ENCODE results near the gene SYNE3.

The SYNE3 gene

DNA sequence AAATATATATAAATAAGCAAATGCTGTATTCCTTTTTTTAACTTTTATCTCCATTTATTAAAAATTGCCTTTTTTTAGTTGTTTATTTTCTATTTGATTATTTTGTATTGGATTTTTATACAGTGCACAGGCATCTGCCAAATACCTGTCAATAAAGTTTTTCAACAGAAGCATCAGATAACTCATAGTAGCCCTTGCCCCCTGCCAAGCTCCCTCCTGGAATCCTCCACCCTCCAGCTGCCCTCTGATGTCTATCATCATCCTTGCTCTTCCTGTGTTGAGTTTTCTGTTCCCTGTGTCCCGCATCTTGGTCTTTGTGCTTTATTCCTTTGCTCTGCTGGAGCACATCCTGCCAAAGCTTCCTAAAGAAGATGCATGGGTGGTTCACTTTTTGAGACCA, 35.0 kb upstream of the SYNE3 start:
- Histone ChIP-seq H3K9ac (ENCODE audit: low read depth in 1 of 2, low read length in 2 of 2) (no peak overlapping the region), H3K27me3 (ENCODE audit: control insufficient read depth in 2 of 2, insufficient read depth in 2 of 2, low read length in 2 of 2) (no peaks in the 10 kb centered on the region), H3K36me3 (ENCODE audit: control insufficient read depth in 2 of 2, insufficient read depth in 2 of 2, low read length in 2 of 2) (no peaks in the 10 kb centered on the region), H3K9me3 (ENCODE audit: control insufficient read depth in 2 of 2, low read length in 2 of 2) (no peaks in the 10 kb centered on the region), H3K27ac (ENCODE audit: low read depth in 2 of 2, low read length in 2 of 2) (no peak overlapping the region), H3K4me3 (ENCODE audit: low read length in 2 of 2) (no peak overlapping the region), H3K4me1 (ENCODE audit: control insufficient read depth in 2 of 2, insufficient read depth in 2 of 2, low read length in 2 of 2) (peaks cover 0 to 8% of the 10 kb centered on the region in 2 donors)

DNA sequence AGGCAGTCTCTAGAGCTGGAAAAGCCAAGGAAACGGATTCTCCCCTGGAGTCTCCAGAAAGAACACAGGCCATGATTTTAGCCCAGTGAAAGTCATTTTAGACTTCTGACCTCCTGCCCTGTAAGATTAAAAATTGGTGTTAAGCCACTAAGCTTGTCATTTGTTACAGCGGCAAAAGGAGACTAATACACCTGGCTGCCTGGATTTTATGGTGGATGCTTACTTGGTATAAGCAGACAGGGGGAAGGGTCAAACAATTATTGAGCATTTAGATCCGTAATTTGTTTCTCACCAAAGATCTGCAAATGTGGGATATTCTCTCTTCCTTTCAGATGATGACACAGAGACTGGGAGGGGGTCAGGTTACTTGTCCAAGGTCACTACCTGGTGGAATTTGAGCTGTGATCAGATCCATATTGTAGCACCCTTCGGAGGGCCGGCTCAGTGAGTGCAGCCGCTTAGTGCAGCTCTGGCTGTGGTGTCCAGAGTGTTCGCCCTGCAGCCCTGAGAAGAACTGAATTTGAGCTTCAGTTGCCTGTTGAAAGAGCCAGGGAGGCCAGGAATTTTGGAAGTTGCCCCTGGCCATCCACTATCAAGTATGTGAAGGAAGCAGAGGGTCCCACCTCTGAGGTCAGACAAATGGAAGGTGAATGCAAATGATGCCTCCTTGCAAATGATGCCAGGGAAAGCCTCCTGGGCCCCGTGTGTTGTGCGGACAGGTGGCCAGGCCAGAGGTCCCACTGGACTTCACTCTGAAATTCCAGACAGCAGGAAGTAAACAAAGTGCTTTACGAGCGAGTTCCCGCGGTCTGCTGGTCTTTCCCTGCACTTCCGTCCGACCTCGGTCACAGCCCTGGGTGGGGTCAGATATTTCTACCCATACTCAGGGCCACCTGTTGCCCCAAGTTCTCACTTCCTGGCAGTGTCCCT, 33.5 kb upstream of the SYNE3 start:
- Histone ChIP-seq H3K4me1 (ENCODE audit: control insufficient read depth in 2 of 2, insufficient read depth in 2 of 2, low read length in 2 of 2) (peaks cover 0 to 8% of the 10 kb centered on the region in 2 donors), H3K36me3 (ENCODE audit: control insufficient read depth in 2 of 2, insufficient read depth in 2 of 2, low read length in 2 of 2) (no peaks in the 10 kb centered on the region), H3K9ac (ENCODE audit: low read depth in 1 of 2, low read length in 2 of 2) (no peak overlapping the region), H3K4me3 (ENCODE audit: low read length in 2 of 2) (peak overlapping the region; percentile 7 to 25), H3K9me3 (ENCODE audit: control insufficient read depth in 2 of 2, low read length in 2 of 2) (no peaks in the 10 kb centered on the region), H3K27me3 (ENCODE audit: control insufficient read depth in 2 of 2, insufficient read depth in 2 of 2, low read length in 2 of 2) (no peaks in the 10 kb centered on the region), H3K27ac (ENCODE audit: low read depth in 2 of 2, low read length in 2 of 2) (peak overlapping the region in 1 of 2 donors; percentile 18)

- Histone ChIP-seq H3K27ac (ENCODE audit: low read depth in 2 of 2, low read length in 2 of 2) (no peak overlapping the region), H3K4me3 (ENCODE audit: low read length in 2 of 2) (no peak overlapping the region), H3K9ac (ENCODE audit: low read depth in 1 of 2, low read length in 2 of 2) (no peak overlapping the region), H3K36me3 (ENCODE audit: control insufficient read depth in 2 of 2, insufficient read depth in 2 of 2, low read length in 2 of 2) (peaks cover 0 to 3% of the 10 kb centered on the region in 2 donors), H3K4me1 (ENCODE audit: control insufficient read depth in 2 of 2, insufficient read depth in 2 of 2, low read length in 2 of 2) (peaks cover 0 to 8% of the 10 kb centered on the region in 2 donors), H3K27me3 (ENCODE audit: control insufficient read depth in 2 of 2, insufficient read depth in 2 of 2, low read length in 2 of 2) (no peaks in the 10 kb centered on the region), H3K9me3 (ENCODE audit: control insufficient read depth in 2 of 2, low read length in 2 of 2) (no peaks in the 10 kb centered on the region)
Measured at GRCh38 chr14:95548328-95548929, 32.0 kb upstream of the SYNE3 start.

DNA sequence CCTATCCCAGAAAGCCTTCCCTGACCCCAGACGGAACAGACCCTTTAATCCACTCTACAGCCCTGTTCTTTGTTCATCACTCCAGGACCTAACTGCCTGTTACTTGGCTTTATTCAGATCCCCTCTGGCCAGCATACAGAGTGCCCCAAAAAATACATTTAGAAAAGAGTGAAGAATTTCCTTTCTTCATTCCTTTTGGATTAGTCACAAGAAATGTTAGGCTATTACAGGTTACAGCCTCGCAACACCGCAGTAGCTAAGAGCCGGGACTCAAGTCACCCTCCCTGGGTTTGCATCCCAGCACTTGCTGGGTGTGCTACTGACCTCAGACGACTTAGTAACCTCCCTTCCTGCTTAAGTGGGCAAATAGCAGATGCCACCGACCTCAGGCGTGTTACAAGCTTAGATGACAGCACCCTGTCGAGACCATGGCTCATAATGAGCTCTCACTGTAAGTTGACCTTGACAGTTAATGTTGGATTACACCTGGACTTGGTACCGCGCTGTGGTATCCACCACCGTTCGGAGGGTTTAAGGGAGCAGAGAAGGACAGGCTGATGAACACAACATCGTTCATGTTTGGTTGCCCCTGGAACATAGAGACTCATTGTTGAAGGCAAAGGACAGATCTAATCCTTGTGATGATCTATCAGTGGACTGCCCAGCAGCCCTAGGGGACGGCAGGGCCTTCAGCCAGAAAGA, 31.3 kb upstream of the SYNE3 start:
- no peaks in the 10 kb centered on the region for H3K27me3 ChIP-seq (ENCODE audit: control insufficient read depth in 2 of 2, insufficient read depth in 2 of 2, low read length in 2 of 2)
- no peak overlapping the region for H3K9ac ChIP-seq (ENCODE audit: low read depth in 1 of 2, low read length in 2 of 2)
- no peak overlapping the region for H3K27ac ChIP-seq (ENCODE audit: low read depth in 2 of 2, low read length in 2 of 2)
- no peaks in the 10 kb centered on the region for H3K9me3 ChIP-seq (ENCODE audit: control insufficient read depth in 2 of 2, low read length in 2 of 2)
- no peak overlapping the region for H3K4me3 ChIP-seq (ENCODE audit: low read length in 2 of 2)
- peaks cover 0 to 8% of the 10 kb centered on the region in 2 donors for H3K4me1 ChIP-seq (ENCODE audit: control insufficient read depth in 2 of 2, insufficient read depth in 2 of 2, low read length in 2 of 2)
- peaks cover 0 to 3% of the 10 kb centered on the region in 2 donors for H3K36me3 ChIP-seq (ENCODE audit: control insufficient read depth in 2 of 2, insufficient read depth in 2 of 2, low read length in 2 of 2)

GRCh38 chr14:95547272-95547625, 30.8 kb upstream of the SYNE3 start:
- peaks cover 0 to 3% of the 10 kb centered on the region in 2 donors for H3K36me3 ChIP-seq (ENCODE audit: control insufficient read depth in 2 of 2, insufficient read depth in 2 of 2, low read length in 2 of 2)
- H3K27me3 ChIP-seq (ENCODE audit: control insufficient read depth in 2 of 2, insufficient read depth in 2 of 2, low read length in 2 of 2), result no peaks in the 10 kb centered on the region
- no peak overlapping the region for H3K4me3 ChIP-seq (ENCODE audit: low read length in 2 of 2)
- H3K9ac ChIP-seq (ENCODE audit: low read depth in 1 of 2, low read length in 2 of 2), result no peak overlapping the region
- peaks cover 0 to 8% of the 10 kb centered on the region in 2 donors for H3K4me1 ChIP-seq (ENCODE audit: control insufficient read depth in 2 of 2, insufficient read depth in 2 of 2, low read length in 2 of 2)
- no peaks in the 10 kb centered on the region for H3K9me3 ChIP-seq (ENCODE audit: control insufficient read depth in 2 of 2, low read length in 2 of 2)
- no peak overlapping the region for H3K27ac ChIP-seq (ENCODE audit: low read depth in 2 of 2, low read length in 2 of 2)

GRCh38 chr14:95545515-95546168, 29.2 kb upstream of the SYNE3 start:
- H3K27ac ChIP-seq (ENCODE audit: low read depth in 2 of 2, low read length in 2 of 2), result no peak overlapping the region
- no peaks in the 10 kb centered on the region for H3K27me3 ChIP-seq (ENCODE audit: control insufficient read depth in 2 of 2, insufficient read depth in 2 of 2, low read length in 2 of 2)
- H3K36me3 ChIP-seq (ENCODE audit: control insufficient read depth in 2 of 2, insufficient read depth in 2 of 2, low read length in 2 of 2), result peaks cover 0 to 3% of the 10 kb centered on the region in 2 donors
- peaks cover 0 to 8% of the 10 kb centered on the region in 2 donors for H3K4me1 ChIP-seq (ENCODE audit: control insufficient read depth in 2 of 2, insufficient read depth in 2 of 2, low read length in 2 of 2)
- no peak overlapping the region for H3K4me3 ChIP-seq (ENCODE audit: low read length in 2 of 2)
- no peaks in the 10 kb centered on the region for H3K9me3 ChIP-seq (ENCODE audit: control insufficient read depth in 2 of 2, low read length in 2 of 2)
- no peak overlapping the region for H3K9ac ChIP-seq (ENCODE audit: low read depth in 1 of 2, low read length in 2 of 2)

- H3K27me3 ChIP-seq (ENCODE audit: control insufficient read depth in 2 of 2, insufficient read depth in 2 of 2, low read length in 2 of 2), result no peaks in the 10 kb centered on the region
- no peak overlapping the region for H3K27ac ChIP-seq (ENCODE audit: low read depth in 2 of 2, low read length in 2 of 2)
Measured at GRCh38 chr14:95544588-95544987, 28.1 kb upstream of the SYNE3 start.

GRCh38 chr14:95543021-95543420, 26.6 kb upstream of the SYNE3 start:
- Histone ChIP-seq H3K4me1 (ENCODE audit: control insufficient read depth in 2 of 2, insufficient read depth in 2 of 2, low read length in 2 of 2) (no peaks in the 10 kb centered on the region), H3K27me3 (ENCODE audit: control insufficient read depth in 2 of 2, insufficient read depth in 2 of 2, low read length in 2 of 2) (no peaks in the 10 kb centered on the region), H3K9ac (ENCODE audit: low read depth in 1 of 2, low read length in 2 of 2) (no peak overlapping the region), H3K4me3 (ENCODE audit: low read length in 2 of 2) (no peak overlapping the region), H3K27ac (ENCODE audit: low read depth in 2 of 2, low read length in 2 of 2) (no peak overlapping the region), H3K9me3 (ENCODE audit: control insufficient read depth in 2 of 2, low read length in 2 of 2) (no peaks in the 10 kb centered on the region), H3K36me3 (ENCODE audit: control insufficient read depth in 2 of 2, insufficient read depth in 2 of 2, low read length in 2 of 2) (peaks cover 0 to 3% of the 10 kb centered on the region in 2 donors)

More at GRCh38 chr14:95544588-95544987, 28.1 kb upstream of the SYNE3 start:
- Histone ChIP-seq H3K4me3 (ENCODE audit: low read length in 2 of 2) (no peak overlapping the region), H3K9ac (ENCODE audit: low read depth in 1 of 2, low read length in 2 of 2) (no peak overlapping the region), H3K9me3 (ENCODE audit: control insufficient read depth in 2 of 2, low read length in 2 of 2) (no peaks in the 10 kb centered on the region), H3K36me3 (ENCODE audit: control insufficient read depth in 2 of 2, insufficient read depth in 2 of 2, low read length in 2 of 2) (peaks cover 0 to 3% of the 10 kb centered on the region in 2 donors), H3K4me1 (ENCODE audit: control insufficient read depth in 2 of 2, insufficient read depth in 2 of 2, low read length in 2 of 2) (no peaks in the 10 kb centered on the region)

GRCh38 chr14:95541932-95542930, 25.8 kb upstream of the SYNE3 start:
- peaks cover 0 to 3% of the 10 kb centered on the region in 2 donors for H3K36me3 ChIP-seq (ENCODE audit: control insufficient read depth in 2 of 2, insufficient read depth in 2 of 2, low read length in 2 of 2)
- H3K9ac ChIP-seq (ENCODE audit: low read depth in 1 of 2, low read length in 2 of 2), result no peak overlapping the region
- H3K4me3 ChIP-seq (ENCODE audit: low read length in 2 of 2), result no peak overlapping the region
- no peaks in the 10 kb centered on the region for H3K27me3 ChIP-seq (ENCODE audit: control insufficient read depth in 2 of 2, insufficient read depth in 2 of 2, low read length in 2 of 2)
- H3K9me3 ChIP-seq (ENCODE audit: control insufficient read depth in 2 of 2, low read length in 2 of 2), result no peaks in the 10 kb centered on the region
- peaks cover 0 to 3% of the 10 kb centered on the region in 2 donors for H3K4me1 ChIP-seq (ENCODE audit: control insufficient read depth in 2 of 2, insufficient read depth in 2 of 2, low read length in 2 of 2)
- H3K27ac ChIP-seq (ENCODE audit: low read depth in 2 of 2, low read length in 2 of 2), result no peak overlapping the region
